Activated T-cell treated with anti-CD3 and anti-CD28 coated beads, Interleukin-2, amount 50 U/mL, for 72 hours (primary cell): ENCODE data around the gene TBK1. TPM values are rescaled to one million over a fixed set of nuclear protein-coding genes. Genes with fewer than 3 reads are reported as not detected.

Experiments
- ATAC-seq, 2 donors: fragments of 150-1000 bp; cut with Tn5 transposase; replicated peaks in 1 of 2; 2 replicates each; pipeline ENCODE4 v1.10.0; 2021; ENCODE audit warnings: moderate library complexity in 2 of 2, mild to moderate bottlenecking in 1 of 2
- DNase-seq, 2 donors: peaks; one replicate each; pipeline ENCODE4 v3.0.0; 2021 to 2022; ENCODE audit warnings: mixed read lengths in 1 of 2
- H3K27ac Mint-ChIP-seq: one replicate; pipeline ENCODE4 v1.8.0; 2022; ENCODE audit warnings: mild to moderate bottlenecking, moderate library complexity, mixed read lengths
- H3K27me3 Mint-ChIP-seq: one replicate; pipeline ENCODE4 v1.8.0; 2022; ENCODE audit warnings: low read depth, mixed read lengths
- H3K36me3 Mint-ChIP-seq, 2 donors: one replicate each; pipeline ENCODE4 v1.8.0; 2022; ENCODE audit warnings: mixed read lengths in 2 of 2, mild to moderate bottlenecking in 1 of 2; ENCODE audit not compliant: insufficient read depth in 2 of 2
- H3K4me1 Mint-ChIP-seq: one replicate; pipeline ENCODE4 v1.8.0; 2022; ENCODE audit warnings: low read depth, mixed read lengths
- H3K4me3 Mint-ChIP-seq, 2 donors: one replicate each; pipeline ENCODE4 v1.8.0; 2022; ENCODE audit warnings: mild to moderate bottlenecking in 2 of 2, mixed read lengths in 2 of 2, moderate library complexity in 2 of 2
- H3K9me3 Mint-ChIP-seq, 2 donors: one replicate each; pipeline ENCODE4 v1.8.0; 2022; ENCODE audit warnings: mixed read lengths in 2 of 2
- total RNA-seq, 2 donors: library from RNA; stranded (reverse); gene quantifications; one replicate each; pipeline ENCODE4 v1.2.3, GENCODE V29; 2022

The TBK1 gene
- total RNA-seq, 2 donors from 2014 or later, result 20.6 to 23.9 TPM

GRCh38 chr12:64430886-64431285 is 21.0 kb upstream of the TBK1 start:
- no peak overlapping the region for H3K27ac Mint-ChIP-seq
- H3K9me3 Mint-ChIP-seq, result no peaks in the 10 kb centered on the region
- no peak overlapping the region for H3K4me3 Mint-ChIP-seq
- H3K4me1 Mint-ChIP-seq, result peaks cover 6% of the 10 kb centered on the region
- no peak for DNase-seq
- no peaks in the 10 kb centered on the region for H3K27me3 Mint-ChIP-seq
- H3K36me3 Mint-ChIP-seq, result peaks cover 10 to 70% of the 10 kb centered on the region in 2 donors
- no peak for ATAC-seq

DNA sequence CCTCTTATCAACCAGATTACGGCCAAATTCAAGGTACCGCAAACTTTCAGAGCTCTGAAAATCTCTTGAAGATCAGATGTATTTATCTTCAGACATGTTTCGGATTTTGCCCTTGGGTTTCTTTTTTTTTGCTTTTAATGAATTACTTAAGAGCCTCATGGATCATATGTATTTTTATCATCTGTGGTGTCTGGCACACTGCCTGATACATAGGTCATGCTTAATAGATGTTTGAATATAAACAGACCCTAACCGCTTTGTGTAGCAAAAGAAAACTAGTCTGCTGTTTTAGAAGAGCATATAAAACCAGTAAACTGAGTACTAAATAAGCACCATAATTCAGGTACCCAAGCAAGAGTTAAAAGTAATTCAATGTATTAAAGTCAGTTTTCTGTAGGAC is 20.1 kb upstream of the TBK1 start:
- no peak overlapping the region for H3K27ac Mint-ChIP-seq
- no peak for ATAC-seq
- DNase-seq, result no peak
- H3K9me3 Mint-ChIP-seq, result no peaks in the 10 kb centered on the region
- H3K36me3 Mint-ChIP-seq, result peaks cover 6 to 71% of the 10 kb centered on the region in 2 donors
- H3K27me3 Mint-ChIP-seq, result no peaks in the 10 kb centered on the region
- peaks cover 6% of the 10 kb centered on the region for H3K4me1 Mint-ChIP-seq
- H3K4me3 Mint-ChIP-seq, result no peak overlapping the region

DNA sequence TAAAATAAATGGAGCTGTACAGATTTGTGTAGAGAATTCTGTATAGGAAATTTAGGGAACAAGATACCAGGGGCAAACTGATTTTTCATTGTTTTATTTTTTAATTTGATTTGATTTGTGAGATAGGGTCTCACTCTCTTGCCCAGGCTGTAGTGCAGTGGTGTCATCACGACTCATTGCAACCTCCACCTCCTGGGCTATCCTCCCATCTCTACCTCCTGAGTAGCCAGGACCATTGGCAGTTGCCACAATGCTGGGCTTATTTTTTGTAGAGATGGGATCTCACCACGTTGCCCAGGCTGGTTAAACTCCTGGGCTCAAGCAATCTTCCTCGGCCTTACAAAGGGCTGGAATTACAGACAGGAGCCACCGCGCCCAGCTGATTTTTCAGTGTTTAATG is 18.0 kb upstream of the TBK1 start:
- ATAC-seq (no peak), DNase-seq (no peak)
- H3K36me3 Mint-ChIP-seq, result peaks cover 13 to 74% of the 10 kb centered on the region in 2 donors
- no peaks in the 10 kb centered on the region for H3K27me3 Mint-ChIP-seq
- H3K4me3 Mint-ChIP-seq, result no peak overlapping the region
- peaks cover 6% of the 10 kb centered on the region for H3K4me1 Mint-ChIP-seq
- no peak overlapping the region for H3K27ac Mint-ChIP-seq
- no peaks in the 10 kb centered on the region for H3K9me3 Mint-ChIP-seq

- DNase-seq (no peak), ATAC-seq (no peak)
- Mint-ChIP-seq H3K27ac (peak overlapping the region; percentile 15), H3K36me3 (peaks cover 16 to 66% of the 10 kb centered on the region in 2 donors), H3K4me3 (no peak overlapping the region), H3K9me3 (no peaks in the 10 kb centered on the region), H3K4me1 (peaks cover 17% of the 10 kb centered on the region), H3K27me3 (no peaks in the 10 kb centered on the region)
Measured at GRCh38 chr12:64440100-64440499, 11.8 kb upstream of the TBK1 start.

DNA sequence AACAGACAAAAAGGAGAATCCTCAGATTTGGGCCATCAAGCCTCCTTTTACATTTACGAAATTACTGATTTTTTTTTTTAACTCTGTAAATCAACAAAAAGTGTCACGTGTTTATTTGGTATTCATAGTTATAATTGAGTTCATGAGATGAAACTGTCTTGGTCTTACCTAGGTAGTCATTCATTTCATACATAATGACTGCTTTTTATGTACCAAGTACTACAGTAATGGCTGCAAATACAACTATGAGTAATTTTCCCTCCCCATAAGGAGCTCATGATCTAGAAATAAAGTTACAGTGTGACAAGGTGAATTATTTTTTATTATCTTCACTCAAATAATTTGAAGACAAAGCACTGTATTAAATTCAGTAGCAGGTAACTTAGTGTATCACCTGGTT is 6.4 kb upstream of the TBK1 start:
- ATAC-seq (peak in 1 of 2 donors; percentile 65), DNase-seq (no peak)
- H3K9me3 Mint-ChIP-seq, result no peaks in the 10 kb centered on the region
- H3K27me3 Mint-ChIP-seq, result no peaks in the 10 kb centered on the region
- H3K4me3 Mint-ChIP-seq, result no peak overlapping the region
- peaks cover 26% of the 10 kb centered on the region for H3K4me1 Mint-ChIP-seq
- peaks cover 11 to 47% of the 10 kb centered on the region in 2 donors for H3K36me3 Mint-ChIP-seq
- peak overlapping the region; percentile 72 for H3K27ac Mint-ChIP-seq

DNA sequence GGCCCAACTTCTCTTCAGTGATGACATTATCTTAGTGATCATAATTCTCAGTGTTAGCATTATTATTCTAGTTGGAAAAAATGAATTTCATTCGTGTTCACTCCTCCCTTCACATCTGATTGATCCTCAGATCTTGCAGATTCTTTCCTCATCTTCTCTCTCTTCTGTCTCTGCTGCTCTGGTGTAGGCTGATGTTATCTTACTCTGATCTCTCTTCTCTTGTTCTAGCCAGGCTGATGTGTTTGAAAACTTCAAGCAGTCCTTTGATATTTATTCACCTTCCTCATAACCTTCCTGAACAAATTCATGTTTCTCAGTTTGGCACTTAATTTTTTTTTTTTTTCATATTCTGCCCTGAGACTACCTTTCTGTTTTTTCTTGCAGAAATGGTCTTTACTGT is 5.6 kb upstream of the TBK1 start:
- DNase-seq (no peak), ATAC-seq (no peak)
- Mint-ChIP-seq H3K4me3 (no peak overlapping the region), H3K36me3 (peaks cover 11 to 41% of the 10 kb centered on the region in 2 donors), H3K27me3 (no peaks in the 10 kb centered on the region), H3K9me3 (no peaks in the 10 kb centered on the region), H3K4me1 (peaks cover 34% of the 10 kb centered on the region), H3K27ac (peak overlapping the region; percentile 10)

- H3K27ac Mint-ChIP-seq, result peak overlapping the region; percentile 94
- peaks cover 11 to 17% of the 10 kb centered on the region in 2 donors for H3K36me3 Mint-ChIP-seq
- ATAC-seq (no peak), DNase-seq (no peak)
- H3K27me3 Mint-ChIP-seq, result no peaks in the 10 kb centered on the region
- peak overlapping the region in 1 of 2 donors; percentile 97 for H3K4me3 Mint-ChIP-seq
- H3K4me1 Mint-ChIP-seq, result peaks cover 36% of the 10 kb centered on the region
- no peaks in the 10 kb centered on the region for H3K9me3 Mint-ChIP-seq
Measured at GRCh38 chr12:64450057-64450640, 1.8 kb upstream of the TBK1 start.

DNA sequence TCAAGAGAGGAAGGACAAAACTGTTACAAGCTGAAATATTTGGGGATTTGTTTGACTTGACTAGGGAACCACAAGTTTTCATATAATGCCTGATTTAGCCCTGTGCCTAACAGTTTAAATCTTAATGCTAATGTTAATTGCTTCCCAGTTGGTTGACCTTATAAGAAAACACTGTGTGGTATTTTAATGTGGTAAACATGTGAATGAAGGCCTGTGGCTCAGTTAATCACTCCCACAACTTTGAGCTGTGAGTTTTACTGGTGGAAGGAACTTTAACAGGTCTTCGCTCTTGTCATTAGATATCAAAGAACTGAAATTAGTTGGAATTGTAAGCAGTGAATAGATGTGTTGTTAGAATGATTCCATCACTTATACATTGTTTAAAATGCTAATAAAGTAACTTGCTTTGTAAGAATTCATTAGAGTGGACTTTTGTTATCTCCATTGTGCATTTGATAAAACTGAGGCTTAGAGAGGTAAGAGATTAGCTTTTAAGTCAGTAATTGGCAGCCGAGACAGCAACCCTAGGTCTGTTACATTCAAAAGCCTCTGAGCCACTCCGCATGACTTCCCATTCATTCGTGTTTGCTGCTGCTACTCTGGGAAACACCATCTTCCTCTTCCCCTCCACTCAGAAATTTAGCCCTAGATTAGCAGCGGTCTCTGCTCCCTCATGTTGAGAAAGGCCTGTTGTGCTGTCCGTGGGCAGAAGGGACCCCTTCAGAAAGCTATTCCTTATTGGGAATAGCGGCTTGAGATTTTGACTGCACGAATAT is 1.0 kb upstream of the TBK1 start:
- peaks cover 40% of the 10 kb centered on the region for H3K4me1 Mint-ChIP-seq
- H3K4me3 Mint-ChIP-seq, result peak overlapping the region; percentile 93 to 97
- H3K27me3 Mint-ChIP-seq, result no peaks in the 10 kb centered on the region
- peaks cover 12 to 17% of the 10 kb centered on the region in 2 donors for H3K36me3 Mint-ChIP-seq
- no peaks in the 10 kb centered on the region for H3K9me3 Mint-ChIP-seq
- DNase-seq (no peak), ATAC-seq (no peak)
- H3K27ac Mint-ChIP-seq, result peak overlapping the region; percentile 94

- no peak for DNase-seq
Measured at GRCh38 chr12:64452559-64453329, 824 bp downstream of the TBK1 start.

DNA sequence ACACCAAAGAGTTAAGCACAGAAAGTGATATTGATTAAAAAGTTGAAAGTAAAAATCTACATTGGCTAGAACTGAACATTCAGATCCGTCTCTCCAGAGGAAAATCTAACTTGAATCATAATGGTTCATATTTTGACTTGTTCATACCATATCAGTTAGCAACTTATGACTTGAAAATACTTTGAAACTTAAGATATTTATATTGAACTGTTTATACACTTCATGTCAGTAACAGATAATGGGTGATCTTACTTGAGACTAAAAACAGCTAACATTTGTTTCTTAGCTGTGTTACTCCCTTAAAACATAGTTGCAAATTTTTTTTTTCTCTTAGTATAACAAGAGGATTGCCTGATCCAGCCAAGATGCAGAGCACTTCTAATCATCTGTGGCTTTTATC is 3.6 kb downstream of the TBK1 start:
- H3K27ac Mint-ChIP-seq, result peak overlapping the region; percentile 95
- no peaks in the 10 kb centered on the region for H3K27me3 Mint-ChIP-seq
- peaks cover 67% of the 10 kb centered on the region for H3K4me1 Mint-ChIP-seq
- peak overlapping the region in 1 of 2 donors; percentile 67 for H3K4me3 Mint-ChIP-seq
- ATAC-seq (no peak), DNase-seq (no peak)
- H3K9me3 Mint-ChIP-seq, result no peaks in the 10 kb centered on the region
- H3K36me3 Mint-ChIP-seq, result peaks cover 9 to 11% of the 10 kb centered on the region in 2 donors

More at GRCh38 chr12:64452559-64453329, 824 bp downstream of the TBK1 start:
- ATAC-seq, result peak in 1 of 2 donors; percentile 12
- Mint-ChIP-seq H3K36me3 (peaks cover 9% of the 10 kb centered on the region in 2 donors), H3K27me3 (no peaks in the 10 kb centered on the region), H3K4me3 (peak overlapping the region; percentile 92 to 99), H3K27ac (peak overlapping the region; percentile 99), H3K4me1 (peaks cover 57% of the 10 kb centered on the region), H3K9me3 (no peaks in the 10 kb centered on the region)

- Mint-ChIP-seq H3K27ac (peak overlapping the region; percentile 95), H3K27me3 (no peaks in the 10 kb centered on the region), H3K36me3 (peaks cover 10 to 15% of the 10 kb centered on the region in 2 donors), H3K9me3 (no peaks in the 10 kb centered on the region), H3K4me1 (peaks cover 61% of the 10 kb centered on the region), H3K4me3 (peak overlapping the region in 1 of 2 donors; percentile 67)
- ATAC-seq, result no peak
- no peak for DNase-seq
Measured at GRCh38 chr12:64456119-64456518, 4.2 kb downstream of the TBK1 start.

DNA sequence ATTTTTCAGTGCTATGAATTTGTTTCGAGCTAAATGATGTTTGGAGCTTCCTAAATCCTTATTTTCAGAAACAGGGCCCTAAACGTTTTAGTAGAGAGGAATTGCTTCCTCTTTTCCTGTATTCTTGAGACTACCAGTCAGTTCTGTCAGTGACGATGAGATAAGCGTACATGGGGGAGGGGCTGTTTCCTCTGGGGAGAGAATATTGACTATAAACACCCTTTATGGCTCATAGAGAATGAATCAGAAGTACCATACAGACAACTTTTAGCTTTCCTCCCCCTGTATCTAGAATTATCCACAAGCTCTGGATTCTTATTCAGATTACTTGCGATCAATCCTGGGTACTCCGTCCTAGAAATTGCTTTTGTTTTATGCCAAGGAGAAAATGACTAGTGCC is 5.1 kb downstream of the TBK1 start:
- no peaks in the 10 kb centered on the region for H3K9me3 Mint-ChIP-seq
- peaks cover 12 to 19% of the 10 kb centered on the region in 2 donors for H3K36me3 Mint-ChIP-seq
- H3K27me3 Mint-ChIP-seq, result no peaks in the 10 kb centered on the region
- H3K4me1 Mint-ChIP-seq, result peaks cover 54% of the 10 kb centered on the region
- DNase-seq (peak; percentile 41 to 53), ATAC-seq (peak in 1 of 2 donors; percentile 47)
- H3K27ac Mint-ChIP-seq, result peak overlapping the region; percentile 95
- peak overlapping the region in 1 of 2 donors; percentile 76 for H3K4me3 Mint-ChIP-seq

DNA sequence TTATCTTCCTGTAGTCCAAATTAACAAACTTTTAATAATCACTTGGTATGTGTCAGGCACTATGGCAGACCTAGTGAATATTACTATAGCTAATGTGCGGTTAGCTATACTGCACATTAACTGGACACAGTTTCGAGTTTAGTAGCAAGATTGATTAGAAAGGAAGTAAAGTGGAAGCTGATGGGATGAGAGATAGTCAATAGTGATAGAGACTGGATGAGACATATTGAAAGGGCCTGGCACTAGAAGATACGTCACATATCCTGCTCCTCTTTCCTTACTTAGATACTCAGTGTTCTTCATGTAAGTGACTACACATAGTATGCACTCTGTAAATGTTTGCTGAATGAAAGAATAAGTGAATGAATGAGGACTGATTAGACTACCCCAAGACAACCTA is 5.5 kb downstream of the TBK1 start:
- peak overlapping the region in 1 of 2 donors; percentile 76 for H3K4me3 Mint-ChIP-seq
- H3K27me3 Mint-ChIP-seq, result no peaks in the 10 kb centered on the region
- H3K4me1 Mint-ChIP-seq, result peaks cover 54% of the 10 kb centered on the region
- H3K9me3 Mint-ChIP-seq, result no peaks in the 10 kb centered on the region
- no peak for DNase-seq
- peak; percentile 17 to 61 for ATAC-seq
- peak overlapping the region; percentile 95 for H3K27ac Mint-ChIP-seq
- H3K36me3 Mint-ChIP-seq, result peaks cover 12 to 19% of the 10 kb centered on the region in 2 donors
